Lower lobe of right lung (tissue), 2 donors: ENCODE measurements around the gene GSC2. TPM values are rescaled to one million over a fixed set of nuclear protein-coding genes. Genes with fewer than 3 reads are reported as not detected.

Experiments used
- ATAC-seq, 2 donors: fragments of 200-7000 bp; cut with Tn5 transposase; one replicate each; pipeline ENCODE4 v1.9.1; 2020 to 2022; ENCODE audit warnings: mild to moderate bottlenecking in 2 of 2, moderate library complexity in 2 of 2
- DNase-seq: peaks from one replicate; pipeline ENCODE4 v3.0.0-alpha.2; 2020
- H3K27ac ChIP-seq: fragments of 200-600 bp; one replicate; pipeline ENCODE4 v1.8.0; 2022
- H3K27me3 ChIP-seq: fragments of 200-600 bp; one replicate; pipeline ENCODE4 v1.8.0; 2022; ENCODE audit warnings: low read depth
- H3K36me3 ChIP-seq: fragments of 200-600 bp; one replicate; pipeline ENCODE4 v1.8.0; 2022; ENCODE audit warnings: mild to moderate bottlenecking
- H3K4me1 ChIP-seq: fragments of 200-600 bp; one replicate; pipeline ENCODE4 v1.8.0; 2022
- H3K4me3 ChIP-seq: fragments of 200-600 bp; one replicate; pipeline ENCODE4 v1.8.0; 2022; ENCODE audit warnings: mild to moderate bottlenecking
- H3K9me3 ChIP-seq: fragments of 200-600 bp; one replicate; pipeline ENCODE4 v1.8.0; 2022
- CTCF ChIP-seq: fragments of 200-600 bp; IDR thresholded peaks from one replicate; pipeline ENCODE4 v1.8.0; 2022; ENCODE audit warnings: antibody characterized with exemption, mild to moderate bottlenecking
- intact Hi-C: fragments of 100-400 bp; cut with DNase I; formaldehyde crosslinking; loops from one replicate; pipeline ENCODE4 v1.11.0; 2022
- total RNA-seq: library from RNA; stranded (reverse); fragmentation: NEBNext Ultra II Directional; extraction: Animal tissue kit (Norgen Biotek cat#: 25700); gene quantifications from one replicate; pipeline ENCODE4 v1.2.1, GENCODE V29; 2021
- donor health status: DM: no; HTN: yes; CAD: no; lungs with severe emphysema.

Gene GSC2
- total RNA-seq, 1 donor from 2014 or later: not detected

- no peaks in the 10 kb centered on the region for H3K27me3 ChIP-seq
- H3K4me3 ChIP-seq: peak within 1 kb of the TSS; percentile 81
- H3K27ac ChIP-seq: peak within 1 kb of the TSS; percentile 88
- intact Hi-C loops: no loop called here
- TF ChIP-seq CTCF: no peak
- peak; percentile 94 for DNase-seq
- H3K9me3 ChIP-seq: no peaks in the 10 kb centered on the region
- H3K4me1 ChIP-seq: peaks cover 28% of the 10 kb centered on the region
- ATAC-seq: peak; percentile 94 to 95
- peaks cover 13% of the 10 kb centered on the region for H3K36me3 ChIP-seq
These were observed 28.8 kb upstream of the GSC2 start, which contains the start of gene SLC25A1 for GRCh38 chr22:19178657-19179496. TSS of gene SLC25A1 (minus strand) at chr22:19178736. CDS start at chr22:19178673, 63 bp downstream.

- intact Hi-C loops: no loop called here
- Histone ChIP-seq H3K4me3 (peak overlapping the region; percentile 81), H3K27me3 (no peaks in the 10 kb centered on the region), H3K27ac (peak overlapping the region; percentile 88), H3K36me3 (peaks cover 13% of the 10 kb centered on the region), H3K9me3 (no peaks in the 10 kb centered on the region), H3K4me1 (peaks cover 34% of the 10 kb centered on the region)
- DNase-seq (peak; percentile 74), ATAC-seq (peak; percentile 6 to 28)
- no peak for TF ChIP-seq CTCF
These were observed 28.1 kb upstream of the GSC2 start for GRCh38 chr22:19178065-19178656.

GRCh38 chr22:19177164-19178064 is 27.3 kb upstream of the GSC2 start:
- intact Hi-C loops: no loop called here

GRCh38 chr22:19176732-19177131 is 26.6 kb upstream of the GSC2 start:
- intact Hi-C loops: no loop called here
- H3K4me3 ChIP-seq: peak overlapping the region; percentile 81
- ATAC-seq: no peak

More at GRCh38 chr22:19177164-19178064, 27.3 kb upstream of the GSC2 start:
- Histone ChIP-seq H3K36me3 (peaks cover 13% of the 10 kb centered on the region), H3K27me3 (no peaks in the 10 kb centered on the region), H3K4me1 (peaks cover 42% of the 10 kb centered on the region), H3K4me3 (peak overlapping the region; percentile 81), H3K27ac (peak overlapping the region; percentile 88), H3K9me3 (no peaks in the 10 kb centered on the region)
- no peak for TF ChIP-seq CTCF
- ATAC-seq (no peak), DNase-seq (no peak)

More at GRCh38 chr22:19176732-19177131, 26.6 kb upstream of the GSC2 start:
- Histone ChIP-seq H3K27me3 (no peaks in the 10 kb centered on the region), H3K4me1 (peaks cover 49% of the 10 kb centered on the region), H3K36me3 (peaks cover 13% of the 10 kb centered on the region), H3K27ac (no peak overlapping the region), H3K9me3 (no peaks in the 10 kb centered on the region)
- TF ChIP-seq CTCF: no peak
- DNase-seq: no peak
